Measurements from ENCODE around the gene MAP3K21. TPM values are rescaled to one million over a fixed set of nuclear protein-coding genes. Genes with fewer than 3 reads are reported as not detected.

Gene MAP3K21
- total RNA-seq, 6 donors from 2014 or later: 6.0 to 22.0 (median 12.9) TPM

GRCh38 chr1:233395863-233396646 is 68.5 kb downstream of the MAP3K21 start:
- Histone ChIP-seq H3K4me3 (no peak overlapping the region), H3K4me1 (no peaks in the 10 kb centered on the region), H3K27me3 (no peaks in the 10 kb centered on the region), H3K27ac (no peak overlapping the region), H3K36me3 (no peaks in the 10 kb centered on the region), H3K9me3 (no peaks in the 10 kb centered on the region)
- TF ChIP-seq EP300 (IDR thresholded peaks at IDR 0.05) (no peak), POLR2A (IDR thresholded peaks at IDR 0.05) (no peak), CTCF (IDR thresholded peaks at IDR 0.05) (no peak), POLR2AphosphoS5 (IDR thresholded peaks at IDR 0.05) (no peak)
- ATAC-seq (ENCODE audit: low FRiP score in 2 of 2) (no peak), DNase-seq (no peak)
- WGBS, 2 donors: 90% methylated on average over 15 of the region's 15 CpGs

- no peaks in the 10 kb centered on the region for H3K27me3 ChIP-seq
- no peak for DNase-seq
- H3K27ac ChIP-seq: no peak overlapping the region
- no peak for TF ChIP-seq EP300 (IDR thresholded peaks at IDR 0.05)
- TF ChIP-seq POLR2A (IDR thresholded peaks at IDR 0.05): no peak
- no peak for TF ChIP-seq CTCF (IDR thresholded peaks at IDR 0.05)
- no peak for TF ChIP-seq POLR2AphosphoS5 (IDR thresholded peaks at IDR 0.05)
- no peaks in the 10 kb centered on the region for H3K4me1 ChIP-seq
- H3K36me3 ChIP-seq: no peaks in the 10 kb centered on the region
- no peak for ATAC-seq (ENCODE audit: low FRiP score in 2 of 2)
- H3K4me3 ChIP-seq: no peak overlapping the region
- WGBS, 2 donors: 75 to 85% methylated on average over 4 of the region's 4 CpGs
- H3K9me3 ChIP-seq: no peaks in the 10 kb centered on the region
Measured at GRCh38 chr1:233406339-233406960, 78.9 kb downstream of the MAP3K21 start.

- ATAC-seq (ENCODE audit: low FRiP score in 2 of 2): no peak
- H3K27me3 ChIP-seq: no peaks in the 10 kb centered on the region
- WGBS, 2 donors: 72 to 76% methylated on average over 6 of the region's 6 CpGs
- no peak overlapping the region for H3K4me3 ChIP-seq
- H3K9me3 ChIP-seq: no peaks in the 10 kb centered on the region
- no peaks in the 10 kb centered on the region for H3K4me1 ChIP-seq
- H3K27ac ChIP-seq: no peak overlapping the region
- TF ChIP-seq POLR2AphosphoS5 (IDR thresholded peaks at IDR 0.05): no peak
- no peak for TF ChIP-seq POLR2A (IDR thresholded peaks at IDR 0.05)
- no peak for TF ChIP-seq CTCF (IDR thresholded peaks at IDR 0.05)
- TF ChIP-seq EP300 (IDR thresholded peaks at IDR 0.05): no peak
- H3K36me3 ChIP-seq: no peaks in the 10 kb centered on the region
- no peak for DNase-seq
Measured at GRCh38 chr1:233406994-233407631, 79.6 kb downstream of the MAP3K21 start.

GRCh38 chr1:233409540-233409939 is 82.0 kb downstream of the MAP3K21 start:
- WGBS, 2 donors: 29 to 31% methylated on average over 2 of the region's 2 CpGs
- ATAC-seq (ENCODE audit: low FRiP score in 2 of 2): no peak

More at GRCh38 chr1:233409540-233409939, 82.0 kb downstream of the MAP3K21 start:
- Histone ChIP-seq H3K27me3 (no peaks in the 10 kb centered on the region), H3K9me3 (no peaks in the 10 kb centered on the region), H3K4me3 (no peak overlapping the region), H3K27ac (no peak overlapping the region), H3K36me3 (no peaks in the 10 kb centered on the region), H3K4me1 (no peaks in the 10 kb centered on the region)
- TF ChIP-seq EP300 (IDR thresholded peaks at IDR 0.05) (no peak), CTCF (IDR thresholded peaks at IDR 0.05) (no peak), POLR2AphosphoS5 (IDR thresholded peaks at IDR 0.05) (no peak), POLR2A (IDR thresholded peaks at IDR 0.05) (no peak)
- no peak for DNase-seq
